ENCODE results near the gene ZNF609.

DNA sequence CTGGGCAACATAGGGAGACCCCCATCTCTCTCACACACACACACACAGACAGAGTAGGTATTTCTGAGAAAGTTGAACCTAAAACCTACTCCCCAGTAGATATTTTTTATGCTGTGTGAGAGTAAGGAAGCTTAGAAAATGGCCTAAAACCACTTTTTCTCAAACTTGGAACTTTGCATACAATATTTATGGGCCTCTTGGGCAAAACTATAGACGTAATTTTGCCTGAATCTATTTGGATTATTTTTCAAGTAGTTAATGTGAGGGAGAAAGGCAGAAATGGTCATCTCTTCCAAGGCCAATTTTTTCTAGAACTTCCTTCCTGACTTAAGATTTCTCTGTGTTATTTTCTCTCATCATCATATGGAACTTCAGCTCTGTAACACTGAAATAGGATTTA is 81.7 kb downstream of the ZNF609 start:
- TF ChIP-seq CTCF (IDR thresholded peaks at IDR 0.05) (no peak), POLR2A (IDR thresholded peaks at IDR 0.05; ENCODE audit: low read depth) (no peak), POLR2AphosphoS5 (IDR thresholded peaks at IDR 0.05) (no peak), EP300 (IDR thresholded peaks at IDR 0.05) (no peak)
